ENCODE data around the gene RPN1.

RPN1 gene

DNA sequence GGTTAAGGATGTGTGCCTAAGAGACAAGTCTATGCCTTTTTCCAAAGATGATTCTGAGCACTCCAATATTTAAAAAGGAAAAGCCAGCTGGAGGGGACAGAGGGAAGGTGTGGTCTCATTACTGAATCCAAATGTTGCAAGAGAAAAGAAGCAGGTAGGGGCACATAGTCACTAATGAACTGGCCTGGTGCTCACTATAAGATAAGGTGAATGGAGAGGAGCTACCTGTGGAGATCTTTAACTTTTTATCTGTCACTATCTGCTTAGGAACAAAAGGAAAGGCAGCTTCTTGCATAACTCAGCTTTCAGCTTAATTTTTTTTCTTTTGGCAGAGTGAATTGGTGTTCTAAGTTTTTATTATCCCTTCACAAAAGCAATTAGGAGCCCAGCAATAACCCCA lies 69.1 kb downstream of the RPN1 start:
- no peaks in the 10 kb centered on the region for H3K27me3 ChIP-seq (ENCODE audit: control insufficient read depth, insufficient read depth, low read length)
- H3K36me3 ChIP-seq (ENCODE audit: control insufficient read depth, insufficient read depth, low read length): no peaks in the 10 kb centered on the region
- H3K4me3 ChIP-seq (ENCODE audit: low read length): no peak overlapping the region
- DNase-seq (ENCODE audit: low read depth, low spot score): no peak
- 0 out of 2 replicates have a peak, but pooled peaks cover 2% of the 10 kb centered on the region for H3K4me1 ChIP-seq (ENCODE audit: control insufficient read depth, insufficient read depth, low read length)
- no peak overlapping the region for H3K27ac ChIP-seq (ENCODE audit: low read length)
- no peaks in the 10 kb centered on the region for H3K9me3 ChIP-seq (ENCODE audit: control insufficient read depth, insufficient read depth, low read length)

DNA sequence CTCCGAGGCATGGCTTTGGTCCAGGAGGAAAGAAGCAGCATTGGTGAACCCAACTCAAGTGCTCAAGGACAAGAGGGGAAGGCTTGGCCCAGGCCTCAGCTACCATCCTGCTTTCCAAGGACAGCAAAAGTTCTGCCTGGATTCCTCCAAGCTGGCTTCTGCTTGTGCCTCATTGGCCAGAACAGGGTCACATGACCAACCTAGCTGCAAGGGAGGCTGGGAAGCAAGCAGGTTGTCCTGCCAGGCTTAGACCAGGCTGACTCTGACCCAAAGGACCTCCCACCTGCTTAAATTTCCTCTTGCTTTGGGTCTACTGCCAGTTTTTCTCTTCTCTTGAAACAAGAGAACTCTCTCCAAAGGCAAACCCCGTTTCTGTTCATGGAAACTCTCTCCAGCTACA lies 70.7 kb downstream of the RPN1 start:
- Histone ChIP-seq H3K9me3 (ENCODE audit: control insufficient read depth, insufficient read depth, low read length) (no peaks in the 10 kb centered on the region), H3K27me3 (ENCODE audit: control insufficient read depth, insufficient read depth, low read length) (no peaks in the 10 kb centered on the region), H3K36me3 (ENCODE audit: control insufficient read depth, insufficient read depth, low read length) (no peaks in the 10 kb centered on the region), H3K27ac (ENCODE audit: low read length) (no peak overlapping the region), H3K4me3 (ENCODE audit: low read length) (no peak overlapping the region), H3K4me1 (ENCODE audit: control insufficient read depth, insufficient read depth, low read length) (0 out of 2 replicates have a peak, but pooled peaks cover 2% of the 10 kb centered on the region)
- no CpG with 5 or more reads among the region's 2 CpGs for WGBS (ENCODE audit: insufficient coverage, insufficient read length)
- no peak for DNase-seq (ENCODE audit: low read depth, low spot score)

DNA sequence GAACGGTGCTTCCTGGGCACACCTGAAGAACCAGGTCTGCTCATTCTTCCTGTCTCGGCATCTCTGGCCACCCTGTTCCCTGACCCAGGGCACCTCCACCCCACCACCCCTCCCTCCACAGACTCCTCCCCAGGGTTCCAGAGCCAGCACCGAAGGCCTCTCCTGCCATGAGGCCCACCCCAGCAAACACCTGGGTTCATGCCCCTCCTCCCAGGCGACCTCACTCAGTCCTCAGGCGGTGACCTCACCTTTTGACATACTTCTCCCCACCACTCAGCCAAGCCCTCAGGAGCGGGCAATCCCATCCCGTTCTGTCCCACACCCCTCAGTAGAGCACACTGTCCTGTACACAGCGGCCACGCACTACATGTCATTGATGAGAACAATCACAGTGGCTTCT lies 72.3 kb downstream of the RPN1 start:
- no peaks in the 10 kb centered on the region for H3K9me3 ChIP-seq (ENCODE audit: control insufficient read depth, insufficient read depth, low read length)
- 0 out of 2 replicates have a peak, but pooled peaks cover 2% of the 10 kb centered on the region for H3K4me1 ChIP-seq (ENCODE audit: control insufficient read depth, insufficient read depth, low read length)
- H3K27me3 ChIP-seq (ENCODE audit: control insufficient read depth, insufficient read depth, low read length): no peaks in the 10 kb centered on the region
- no peak overlapping the region for H3K27ac ChIP-seq (ENCODE audit: low read length)
- no CpG with 5 or more reads among the region's 9 CpGs for WGBS (ENCODE audit: insufficient coverage, insufficient read length)
- no peak for DNase-seq (ENCODE audit: low read depth, low spot score)
- H3K4me3 ChIP-seq (ENCODE audit: low read length): no peak overlapping the region
- no peaks in the 10 kb centered on the region for H3K36me3 ChIP-seq (ENCODE audit: control insufficient read depth, insufficient read depth, low read length)

DNA sequence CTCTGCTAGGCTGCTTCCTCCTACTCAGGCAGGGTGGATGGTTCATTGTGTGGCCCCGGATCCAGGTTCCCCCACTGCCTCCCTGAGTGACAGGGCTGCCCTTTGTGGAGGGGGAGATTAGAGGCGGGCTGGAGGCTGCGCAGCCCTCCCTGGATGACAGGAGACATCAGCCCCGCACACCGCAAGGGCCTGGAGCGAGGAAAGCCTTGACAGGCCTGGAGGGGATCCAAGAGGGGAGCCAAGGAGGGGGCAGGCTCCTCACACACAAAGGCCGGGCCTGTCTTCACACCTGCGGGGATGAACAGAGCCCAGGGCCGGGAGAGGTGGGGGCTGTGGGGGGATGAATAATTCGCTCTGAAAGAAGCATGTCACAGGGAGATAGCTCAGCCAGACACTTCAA lies 72.9 kb downstream of the RPN1 start:
- no peak for DNase-seq (ENCODE audit: low read depth, low spot score)

DNA sequence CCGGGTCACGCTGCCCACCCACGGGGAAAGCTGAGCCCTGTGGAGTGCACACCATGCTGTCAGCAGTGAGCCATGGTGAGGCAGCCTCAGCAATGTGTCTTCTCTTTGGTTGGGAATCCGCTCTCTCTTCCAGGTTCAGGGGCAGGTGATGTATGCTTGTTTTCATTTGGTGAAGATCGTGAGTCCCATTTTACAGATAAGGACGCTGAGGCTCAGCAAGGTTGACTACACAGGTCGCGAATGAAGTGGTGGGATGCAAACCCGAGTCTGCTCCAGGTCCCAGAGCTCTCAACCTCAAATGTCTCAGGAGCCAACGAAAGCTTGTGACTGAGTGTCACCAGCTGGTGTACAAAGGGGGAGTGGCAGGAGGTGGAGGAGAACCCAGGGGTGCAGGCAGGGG lies 74.3 kb downstream of the RPN1 start:
- H3K36me3 ChIP-seq (ENCODE audit: control insufficient read depth, insufficient read depth, low read length): no peaks in the 10 kb centered on the region
- H3K4me3 ChIP-seq (ENCODE audit: low read length): no peak overlapping the region
- no peaks in the 10 kb centered on the region for H3K27me3 ChIP-seq (ENCODE audit: control insufficient read depth, insufficient read depth, low read length)
- H3K4me1 ChIP-seq (ENCODE audit: control insufficient read depth, insufficient read depth, low read length): 0 out of 2 replicates have a peak, but pooled peaks cover 2% of the 10 kb centered on the region
- H3K27ac ChIP-seq (ENCODE audit: low read length): no peak overlapping the region
- no CpG with 5 or more reads among the region's 10 CpGs for WGBS (ENCODE audit: insufficient coverage, insufficient read length)
- H3K9me3 ChIP-seq (ENCODE audit: control insufficient read depth, insufficient read depth, low read length): no peaks in the 10 kb centered on the region
- no peak for DNase-seq (ENCODE audit: low read depth, low spot score)

More for the DNA sequence above, 72.9 kb downstream of the RPN1 start:
- H3K27me3 ChIP-seq (ENCODE audit: control insufficient read depth, insufficient read depth, low read length): no peaks in the 10 kb centered on the region
- H3K4me3 ChIP-seq (ENCODE audit: low read length): no peak overlapping the region
- no peak overlapping the region for H3K27ac ChIP-seq (ENCODE audit: low read length)
- H3K9me3 ChIP-seq (ENCODE audit: control insufficient read depth, insufficient read depth, low read length): no peaks in the 10 kb centered on the region
- H3K4me1 ChIP-seq (ENCODE audit: control insufficient read depth, insufficient read depth, low read length): 0 out of 2 replicates have a peak, but pooled peaks cover 2% of the 10 kb centered on the region
- WGBS (ENCODE audit: insufficient coverage, insufficient read length): no CpG with 5 or more reads among the region's 10 CpGs
- no peaks in the 10 kb centered on the region for H3K36me3 ChIP-seq (ENCODE audit: control insufficient read depth, insufficient read depth, low read length)

DNA sequence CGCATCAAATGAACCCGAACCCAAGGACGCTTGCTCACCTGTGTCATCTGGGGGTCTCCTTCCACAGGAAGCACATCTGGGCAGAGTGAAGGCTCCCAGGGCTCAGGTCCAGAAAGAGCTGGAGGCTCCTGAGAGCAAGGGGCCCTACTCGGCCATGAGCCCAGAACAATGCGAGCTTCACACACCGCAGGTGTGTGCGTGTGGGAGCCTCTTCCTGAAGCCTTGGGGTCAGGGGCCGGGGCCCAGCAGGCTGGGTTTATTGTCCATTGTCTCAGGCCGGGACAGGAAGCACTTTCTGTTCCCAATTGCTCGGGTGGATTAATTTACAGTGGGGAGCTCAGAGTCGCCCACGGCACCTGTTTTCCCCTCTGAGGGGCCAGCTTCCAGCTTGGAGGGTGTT lies 74.8 kb downstream of the RPN1 start:
- H3K36me3 ChIP-seq (ENCODE audit: control insufficient read depth, insufficient read depth, low read length): no peaks in the 10 kb centered on the region
- H3K27ac ChIP-seq (ENCODE audit: low read length): no peak overlapping the region
- no peak overlapping the region for H3K4me3 ChIP-seq (ENCODE audit: low read length)
- H3K4me1 ChIP-seq (ENCODE audit: control insufficient read depth, insufficient read depth, low read length): 0 out of 2 replicates have a peak, but pooled peaks cover 2% of the 10 kb centered on the region
- DNase-seq (ENCODE audit: low read depth, low spot score): no peak
- no peaks in the 10 kb centered on the region for H3K9me3 ChIP-seq (ENCODE audit: control insufficient read depth, insufficient read depth, low read length)
- H3K27me3 ChIP-seq (ENCODE audit: control insufficient read depth, insufficient read depth, low read length): no peaks in the 10 kb centered on the region
- no CpG with 5 or more reads among the region's 12 CpGs for WGBS (ENCODE audit: insufficient coverage, insufficient read length)

DNA sequence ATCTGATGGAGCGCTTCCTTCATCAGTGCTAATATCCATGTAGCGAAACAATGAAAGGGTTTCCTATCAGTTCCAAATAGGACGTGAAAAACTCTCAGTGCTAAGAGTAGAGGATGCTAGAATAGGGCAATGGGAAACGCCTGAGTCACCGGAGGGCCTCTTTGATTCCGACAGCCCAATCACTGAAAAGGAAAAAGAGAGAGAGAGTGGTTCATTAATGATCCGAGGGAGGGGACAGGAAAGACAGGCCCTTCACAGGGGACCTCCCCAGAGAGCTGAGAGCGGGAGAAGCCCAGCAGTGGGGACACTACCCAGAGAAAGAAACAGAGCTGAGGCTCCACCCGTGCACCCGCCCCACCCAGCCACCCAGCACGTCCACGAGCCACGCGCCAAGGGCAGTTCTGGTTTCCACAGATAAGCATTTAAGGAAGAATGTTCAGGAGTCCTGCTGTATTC lies 76.9 kb downstream of the RPN1 start:
- WGBS (ENCODE audit: insufficient coverage, insufficient read length): no CpG with 5 or more reads among the region's 14 CpGs
- H3K36me3 ChIP-seq (ENCODE audit: control insufficient read depth, insufficient read depth, low read length): no peaks in the 10 kb centered on the region

DNA sequence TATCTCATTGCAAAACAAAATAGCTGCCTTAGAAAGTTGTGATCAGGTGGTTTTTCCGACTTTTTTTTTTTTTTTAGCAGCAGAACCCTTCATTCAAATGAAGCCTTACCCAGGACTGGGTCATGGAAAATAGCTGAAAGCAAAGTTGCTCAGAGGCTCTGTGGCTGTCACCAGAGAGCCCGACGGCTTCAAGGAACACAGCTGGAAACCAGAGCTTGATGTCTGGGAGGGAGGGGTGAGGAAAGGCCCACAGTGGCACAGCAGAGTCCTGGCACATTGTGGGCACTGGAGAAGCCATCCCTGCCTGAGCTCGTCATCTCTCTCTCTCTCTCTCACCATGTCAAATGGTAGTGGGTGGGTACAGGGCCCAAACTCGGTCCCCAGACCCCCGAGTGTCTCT lies 77.5 kb downstream of the RPN1 start:
- H3K4me1 ChIP-seq (ENCODE audit: control insufficient read depth, insufficient read depth, low read length): peaks cover 3% of the 10 kb centered on the region
- no peak overlapping the region for H3K4me3 ChIP-seq (ENCODE audit: low read length)
- H3K27me3 ChIP-seq (ENCODE audit: control insufficient read depth, insufficient read depth, low read length): no peaks in the 10 kb centered on the region
- H3K9me3 ChIP-seq (ENCODE audit: control insufficient read depth, insufficient read depth, low read length): no peaks in the 10 kb centered on the region
- no peak overlapping the region for H3K27ac ChIP-seq (ENCODE audit: low read length)
- H3K36me3 ChIP-seq (ENCODE audit: control insufficient read depth, insufficient read depth, low read length): no peaks in the 10 kb centered on the region
- no CpG with 5 or more reads among the region's 6 CpGs for WGBS (ENCODE audit: insufficient coverage, insufficient read length)
- DNase-seq (ENCODE audit: low read depth, low spot score): no peak

More for the DNA sequence above, 76.9 kb downstream of the RPN1 start:
- H3K4me3 ChIP-seq (ENCODE audit: low read length): no peak overlapping the region
- no peaks in the 10 kb centered on the region for H3K9me3 ChIP-seq (ENCODE audit: control insufficient read depth, insufficient read depth, low read length)
- H3K27me3 ChIP-seq (ENCODE audit: control insufficient read depth, insufficient read depth, low read length): no peaks in the 10 kb centered on the region
- no peak for DNase-seq (ENCODE audit: low read depth, low spot score)
- peaks cover 2% of the 10 kb centered on the region; the same call in 1 of the 2 replicates for H3K4me1 ChIP-seq (ENCODE audit: control insufficient read depth, insufficient read depth, low read length)
- no peak overlapping the region for H3K27ac ChIP-seq (ENCODE audit: low read length)

DNA sequence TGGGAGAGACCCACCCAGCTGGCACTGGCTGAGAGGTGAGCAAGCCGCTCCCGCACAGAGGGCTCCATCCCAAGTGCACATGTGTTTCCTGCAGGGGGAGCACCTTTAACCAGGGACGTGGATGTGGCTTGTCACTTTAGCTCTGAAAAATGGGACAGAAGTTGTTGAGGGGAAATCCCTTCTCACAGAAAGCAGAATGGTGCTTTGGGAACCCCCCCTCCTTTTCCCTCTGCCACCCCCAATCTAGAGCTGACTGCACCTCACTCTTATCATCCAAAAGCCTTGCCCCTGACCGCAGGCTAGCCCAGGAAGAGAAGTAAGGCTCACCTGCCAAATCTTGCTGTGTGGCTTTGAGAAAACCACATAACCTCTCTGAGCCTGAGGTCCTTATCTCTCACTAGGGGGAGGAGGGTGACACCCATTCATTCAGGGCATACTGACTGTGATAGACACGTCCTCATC lies 77.9 kb downstream of the RPN1 start:
- H3K27ac ChIP-seq (ENCODE audit: low read length): no peak overlapping the region
- WGBS (ENCODE audit: insufficient coverage, insufficient read length): no CpG with 5 or more reads among the region's 5 CpGs
- no peak for DNase-seq (ENCODE audit: low read depth, low spot score)

DNA sequence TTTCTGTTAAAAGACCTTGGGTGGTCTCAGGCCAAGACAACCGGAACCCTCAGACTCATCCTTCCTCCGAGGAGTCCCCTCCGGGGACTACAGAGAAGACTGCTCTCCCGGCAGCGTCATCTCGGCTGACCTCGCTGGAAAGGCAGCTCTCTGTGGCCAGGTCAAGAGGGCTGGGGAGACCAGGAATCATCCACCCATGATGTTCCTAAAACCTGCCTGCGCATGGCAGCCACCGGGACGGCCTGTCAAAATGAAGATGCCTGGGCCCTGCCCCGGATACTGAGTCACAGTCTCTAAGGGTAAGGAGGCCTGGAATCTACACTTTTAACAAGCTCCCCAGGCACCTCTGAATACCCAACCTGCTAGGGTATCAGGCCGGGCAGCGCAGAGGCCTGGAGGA lies 78.6 kb downstream of the RPN1 start:
- H3K27me3 ChIP-seq (ENCODE audit: control insufficient read depth, insufficient read depth, low read length): no peaks in the 10 kb centered on the region
- H3K4me1 ChIP-seq (ENCODE audit: control insufficient read depth, insufficient read depth, low read length): peaks cover 7% of the 10 kb centered on the region
- no peak overlapping the region for H3K4me3 ChIP-seq (ENCODE audit: low read length)
- H3K9me3 ChIP-seq (ENCODE audit: control insufficient read depth, insufficient read depth, low read length): no peaks in the 10 kb centered on the region
- no peaks in the 10 kb centered on the region for H3K36me3 ChIP-seq (ENCODE audit: control insufficient read depth, insufficient read depth, low read length)
- no CpG with 5 or more reads among the region's 13 CpGs for WGBS (ENCODE audit: insufficient coverage, insufficient read length)
- no peak for DNase-seq (ENCODE audit: low read depth, low spot score)
- H3K27ac ChIP-seq (ENCODE audit: low read length): no peak overlapping the region

More for the DNA sequence above, 77.9 kb downstream of the RPN1 start:
- Histone ChIP-seq H3K4me1 (ENCODE audit: control insufficient read depth, insufficient read depth, low read length) (peaks cover 4% of the 10 kb centered on the region), H3K36me3 (ENCODE audit: control insufficient read depth, insufficient read depth, low read length) (no peaks in the 10 kb centered on the region), H3K4me3 (ENCODE audit: low read length) (no peak overlapping the region), H3K27me3 (ENCODE audit: control insufficient read depth, insufficient read depth, low read length) (no peaks in the 10 kb centered on the region), H3K9me3 (ENCODE audit: control insufficient read depth, insufficient read depth, low read length) (no peaks in the 10 kb centered on the region)

All from iPS DF 6.9 (cell line).